Stimulated activated naive CD8-positive, alpha-beta T cell treated with anti-CD3 and anti-CD28 coated beads, Interleukin-15, Interleukin-2, amounts not matched to agents 100 ng/mL and 50 ng/mL, for 24 hours (primary cell): Measurements from ENCODE around the gene ACAP2.
A peak's percentile ranks its signal among the peaks of the same experiment; 100 is the strongest.

Source experiments
- H3K27ac Mint-ChIP-seq: one replicate; pipeline ENCODE4 v1.8.0; 2021; ENCODE audit warnings: mild to moderate bottlenecking, mixed read lengths
- H3K27me3 Mint-ChIP-seq: one replicate; pipeline ENCODE4 v1.8.0; 2021; ENCODE audit warnings: mixed read lengths
- H3K36me3 Mint-ChIP-seq: one replicate; pipeline ENCODE4 v1.8.0; 2021; ENCODE audit warnings: low read depth, mixed read lengths
- H3K4me1 Mint-ChIP-seq: one replicate; pipeline ENCODE4 v1.8.0; 2021; ENCODE audit warnings: low read depth, mixed read lengths
- H3K4me3 Mint-ChIP-seq: one replicate; pipeline ENCODE4 v1.8.0; 2021; ENCODE audit warnings: mild to moderate bottlenecking, mixed read lengths
- H3K9me3 Mint-ChIP-seq: one replicate; pipeline ENCODE4 v1.8.0; 2021; ENCODE audit warnings: mixed read lengths

Gene ACAP2

GRCh38 chr3:195451373-195452015 is 8.7 kb upstream of the ACAP2 start:
- Mint-ChIP-seq H3K4me3 (no peak overlapping the region), H3K36me3 (no peaks in the 10 kb centered on the region), H3K27ac (no peak overlapping the region), H3K27me3 (no peaks in the 10 kb centered on the region), H3K9me3 (peaks cover 6% of the 10 kb centered on the region), H3K4me1 (peaks cover 4% of the 10 kb centered on the region)

GRCh38 chr3:195450731-195451229 is 8.0 kb upstream of the ACAP2 start:
- Mint-ChIP-seq H3K36me3 (no peaks in the 10 kb centered on the region), H3K9me3 (peaks cover 6% of the 10 kb centered on the region), H3K27me3 (no peaks in the 10 kb centered on the region), H3K27ac (no peak overlapping the region), H3K4me3 (no peak overlapping the region), H3K4me1 (peaks cover 8% of the 10 kb centered on the region)

- Mint-ChIP-seq H3K36me3 (no peaks in the 10 kb centered on the region), H3K27ac (no peak overlapping the region), H3K4me3 (no peak overlapping the region), H3K9me3 (no peaks in the 10 kb centered on the region), H3K27me3 (no peaks in the 10 kb centered on the region), H3K4me1 (peaks cover 17% of the 10 kb centered on the region)
These were observed 5.5 kb upstream of the ACAP2 start for GRCh38 chr3:195448205-195448875.

- Mint-ChIP-seq H3K4me3 (no peak overlapping the region), H3K27ac (no peak overlapping the region), H3K9me3 (no peaks in the 10 kb centered on the region), H3K36me3 (no peaks in the 10 kb centered on the region), H3K27me3 (no peaks in the 10 kb centered on the region), H3K4me1 (peaks cover 19% of the 10 kb centered on the region)
These were observed 4.4 kb upstream of the ACAP2 start for GRCh38 chr3:195447201-195447600.

- H3K4me1 Mint-ChIP-seq: peaks cover 23% of the 10 kb centered on the region
- H3K9me3 Mint-ChIP-seq: no peaks in the 10 kb centered on the region
- no peak overlapping the region for H3K4me3 Mint-ChIP-seq
- H3K36me3 Mint-ChIP-seq: no peaks in the 10 kb centered on the region
- H3K27me3 Mint-ChIP-seq: no peaks in the 10 kb centered on the region
- H3K27ac Mint-ChIP-seq: no peak overlapping the region
These were observed 3.5 kb upstream of the ACAP2 start for GRCh38 chr3:195446359-195446758.

- no peaks in the 10 kb centered on the region for H3K9me3 Mint-ChIP-seq
- H3K27ac Mint-ChIP-seq: no peak overlapping the region
- no peaks in the 10 kb centered on the region for H3K36me3 Mint-ChIP-seq
- H3K4me1 Mint-ChIP-seq: peaks cover 28% of the 10 kb centered on the region
- no peak overlapping the region for H3K4me3 Mint-ChIP-seq
- no peaks in the 10 kb centered on the region for H3K27me3 Mint-ChIP-seq
These were observed 3.1 kb upstream of the ACAP2 start for GRCh38 chr3:195445885-195446284.

GRCh38 chr3:195443391-195443989 is 670 bp upstream of the ACAP2 start:
- H3K4me1 Mint-ChIP-seq: peaks cover 44% of the 10 kb centered on the region

DNA sequence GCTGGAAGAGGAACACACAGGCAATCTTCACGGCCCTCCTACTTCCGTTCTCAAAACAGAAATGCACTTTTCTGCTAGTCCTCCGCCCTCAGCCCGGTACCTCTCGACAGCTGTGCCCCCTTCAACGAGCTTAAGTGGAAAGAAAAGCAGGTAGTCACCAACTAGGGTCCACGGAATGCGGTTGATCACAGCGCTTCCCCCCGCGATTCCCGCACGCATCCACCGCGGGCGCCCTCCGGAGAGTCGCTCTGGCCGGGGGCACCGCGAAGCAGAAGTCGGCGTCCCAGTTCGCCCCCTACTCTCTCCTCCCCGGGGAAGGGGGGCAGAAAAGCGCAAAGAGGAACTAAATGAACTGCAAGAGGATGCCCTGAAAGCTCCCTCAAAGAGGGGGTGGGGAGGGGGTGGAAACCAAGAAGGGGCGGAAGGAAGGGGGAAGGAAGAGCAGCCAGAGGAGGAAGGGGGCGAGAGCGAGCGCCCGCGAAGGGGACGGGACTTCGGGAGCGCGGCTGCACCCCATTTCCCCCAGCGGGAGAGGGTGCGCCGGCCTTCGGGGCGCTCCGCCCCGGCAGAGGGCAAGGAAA is 738 bp downstream of the ACAP2 start:
- H3K4me3 Mint-ChIP-seq: peak overlapping the region; percentile 93
- peaks cover 51% of the 10 kb centered on the region for H3K4me1 Mint-ChIP-seq
- no peaks in the 10 kb centered on the region for H3K27me3 Mint-ChIP-seq
- peak overlapping the region; percentile 89 for H3K27ac Mint-ChIP-seq
- H3K36me3 Mint-ChIP-seq: no peaks in the 10 kb centered on the region
- H3K9me3 Mint-ChIP-seq: no peaks in the 10 kb centered on the region

More at GRCh38 chr3:195443391-195443989, 670 bp upstream of the ACAP2 start:
- H3K9me3 Mint-ChIP-seq: no peaks in the 10 kb centered on the region
- no peaks in the 10 kb centered on the region for H3K27me3 Mint-ChIP-seq
- H3K4me3 Mint-ChIP-seq: peak overlapping the region; percentile 93
- no peaks in the 10 kb centered on the region for H3K36me3 Mint-ChIP-seq
- peak overlapping the region; percentile 88 for H3K27ac Mint-ChIP-seq

DNA sequence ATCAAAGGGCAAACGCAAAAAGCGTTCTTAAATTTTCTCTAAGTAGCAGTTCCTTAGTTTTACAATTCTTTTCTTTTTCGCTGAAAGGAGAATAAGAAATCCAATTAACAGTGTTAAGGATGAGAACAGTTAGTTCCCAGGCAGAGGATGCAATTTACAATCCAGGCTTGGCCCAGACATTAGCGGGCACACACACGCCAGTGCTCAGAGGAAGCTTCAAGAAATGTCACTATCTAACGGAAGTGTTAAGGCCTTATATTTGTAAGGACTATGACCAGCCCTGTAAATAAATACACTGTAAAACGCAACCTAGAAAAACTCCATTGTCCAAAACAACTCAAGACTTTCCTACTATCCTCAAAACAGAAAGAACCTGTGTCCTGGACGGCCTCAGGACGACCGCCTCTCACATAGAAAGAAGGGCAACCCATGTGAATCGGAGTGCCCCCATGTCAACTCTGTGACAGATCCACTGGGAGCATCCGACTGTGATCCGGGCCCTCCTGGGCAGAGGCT is 1.3 kb downstream of the ACAP2 start:
- Mint-ChIP-seq H3K9me3 (no peaks in the 10 kb centered on the region), H3K27ac (peak overlapping the region; percentile 89), H3K4me3 (peak overlapping the region; percentile 93), H3K27me3 (no peaks in the 10 kb centered on the region), H3K36me3 (peaks cover under 1% of the 10 kb centered on the region), H3K4me1 (peaks cover 54% of the 10 kb centered on the region)

GRCh38 chr3:195441051-195441450 is 1.8 kb downstream of the ACAP2 start:
- no peaks in the 10 kb centered on the region for H3K27me3 Mint-ChIP-seq
- no peaks in the 10 kb centered on the region for H3K9me3 Mint-ChIP-seq
- H3K27ac Mint-ChIP-seq: peak overlapping the region; percentile 89
- H3K4me1 Mint-ChIP-seq: peaks cover 54% of the 10 kb centered on the region
- peaks cover 4% of the 10 kb centered on the region for H3K36me3 Mint-ChIP-seq
- peak overlapping the region; percentile 93 for H3K4me3 Mint-ChIP-seq

DNA sequence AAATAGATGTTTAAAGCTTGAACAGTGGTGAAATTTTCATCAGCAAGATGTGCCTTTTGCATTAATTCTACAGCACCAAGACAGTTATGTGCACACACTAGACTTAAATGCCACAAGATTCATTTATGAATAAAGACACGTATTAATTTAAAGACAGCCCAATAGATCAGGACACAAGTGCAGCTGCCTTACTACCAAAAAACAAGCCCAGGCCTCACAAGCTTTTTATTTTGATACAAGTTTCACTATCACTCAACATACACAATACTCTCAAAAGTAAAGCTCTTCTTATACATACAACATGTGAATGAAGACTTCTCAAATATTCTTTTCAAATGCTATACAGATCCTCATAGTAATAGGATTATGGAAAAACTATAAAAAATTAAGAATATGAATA is 2.4 kb downstream of the ACAP2 start:
- H3K27me3 Mint-ChIP-seq: no peaks in the 10 kb centered on the region
- H3K9me3 Mint-ChIP-seq: no peaks in the 10 kb centered on the region
- H3K27ac Mint-ChIP-seq: no peak overlapping the region
- H3K36me3 Mint-ChIP-seq: peaks cover 9% of the 10 kb centered on the region
- H3K4me1 Mint-ChIP-seq: peaks cover 59% of the 10 kb centered on the region
- peak overlapping the region; percentile 52 for H3K4me3 Mint-ChIP-seq

- no peak overlapping the region for H3K27ac Mint-ChIP-seq
- no peaks in the 10 kb centered on the region for H3K9me3 Mint-ChIP-seq
- peaks cover 56% of the 10 kb centered on the region for H3K4me1 Mint-ChIP-seq
- no peaks in the 10 kb centered on the region for H3K27me3 Mint-ChIP-seq
- H3K36me3 Mint-ChIP-seq: peaks cover 20% of the 10 kb centered on the region
- H3K4me3 Mint-ChIP-seq: no peak overlapping the region
These were observed 4.4 kb downstream of the ACAP2 start for GRCh38 chr3:195438371-195438770.

DNA sequence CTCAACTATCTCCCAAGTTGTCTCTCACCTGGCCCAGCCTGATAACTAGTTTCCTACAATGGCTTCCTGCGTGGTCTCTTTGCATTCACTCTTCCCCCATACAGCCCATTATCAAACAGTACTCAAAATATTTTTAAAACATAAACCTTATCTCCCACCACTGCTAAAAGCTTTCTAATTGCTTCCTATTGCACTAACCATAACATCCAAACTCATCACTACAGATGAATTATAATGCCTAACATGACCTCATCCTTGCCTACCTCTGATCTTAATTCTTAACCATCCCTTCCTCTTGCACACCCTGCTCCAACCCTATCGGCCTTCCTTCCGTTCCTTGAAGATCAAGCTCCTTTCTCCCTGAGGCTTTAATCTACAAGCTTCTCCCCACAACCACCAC is 17.0 kb downstream of the ACAP2 start:
- peaks cover 55% of the 10 kb centered on the region for H3K4me1 Mint-ChIP-seq
- peaks cover 18% of the 10 kb centered on the region for H3K36me3 Mint-ChIP-seq
- H3K4me3 Mint-ChIP-seq: no peak overlapping the region
- H3K9me3 Mint-ChIP-seq: no peaks in the 10 kb centered on the region
- H3K27me3 Mint-ChIP-seq: no peaks in the 10 kb centered on the region
- H3K27ac Mint-ChIP-seq: no peak overlapping the region

DNA sequence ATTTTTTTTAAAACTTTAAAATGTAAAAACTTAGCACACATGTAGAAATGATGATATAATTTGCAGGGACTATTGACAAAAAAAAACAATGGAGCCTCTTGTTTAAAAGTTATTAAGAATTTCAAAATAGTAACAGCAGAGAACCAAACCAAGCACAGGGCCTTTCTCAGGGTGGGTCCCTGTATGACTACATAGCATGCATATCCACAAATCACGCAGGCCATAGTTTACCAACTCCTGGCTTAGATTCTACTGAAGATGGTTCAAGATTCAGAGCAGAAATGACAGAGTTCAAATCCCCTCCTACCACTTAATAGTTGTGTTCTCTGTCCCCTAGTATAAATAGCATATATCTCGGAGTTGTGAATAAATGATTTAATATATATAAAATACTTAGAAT is 19.0 kb downstream of the ACAP2 start:
- peaks cover 9% of the 10 kb centered on the region for H3K36me3 Mint-ChIP-seq
- H3K4me1 Mint-ChIP-seq: peaks cover 50% of the 10 kb centered on the region
- H3K9me3 Mint-ChIP-seq: no peaks in the 10 kb centered on the region
- H3K27me3 Mint-ChIP-seq: no peaks in the 10 kb centered on the region
- no peak overlapping the region for H3K27ac Mint-ChIP-seq
- H3K4me3 Mint-ChIP-seq: no peak overlapping the region

DNA sequence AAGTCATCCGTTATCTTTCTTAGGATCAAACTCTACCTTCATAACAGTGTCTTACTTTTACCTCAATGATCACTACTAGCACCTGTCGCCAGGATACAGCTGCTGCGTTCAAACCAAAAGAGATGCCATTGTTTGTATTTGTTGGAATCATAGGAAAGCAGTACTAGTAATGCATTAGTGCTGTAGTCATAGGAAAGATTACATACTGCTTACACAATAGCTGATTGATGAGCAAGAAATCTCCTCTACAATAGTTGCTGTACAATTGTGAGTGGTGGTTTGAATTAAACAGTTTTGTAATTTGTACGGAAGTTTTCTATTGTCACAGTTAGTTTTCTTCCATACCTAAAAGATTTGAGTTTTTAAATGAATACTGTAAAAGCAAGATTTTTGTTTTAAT is 21.4 kb downstream of the ACAP2 start:
- Mint-ChIP-seq H3K4me3 (no peak overlapping the region), H3K27me3 (no peaks in the 10 kb centered on the region), H3K9me3 (no peaks in the 10 kb centered on the region), H3K4me1 (peaks cover 52% of the 10 kb centered on the region), H3K27ac (no peak overlapping the region), H3K36me3 (peaks cover 14% of the 10 kb centered on the region)
